Central memory CD4-positive, alpha-beta T cell (primary cell): ENCODE results near the gene PLXNA4.
"Not testable (repeated sequence)": the region's sequence is repeated elsewhere in the genome, so short reads cannot be mapped to it uniquely, and the experiment has no call there.

Experiments used
- DNase-seq: peaks from one replicate; pipeline ENCODE4 v3.0.0; 2022

Gene PLXNA4

GRCh38 chr7:132183781-132184380 is 392.4 kb downstream of the PLXNA4 start:
- DNase-seq = no peak

- DNase-seq = no peak
Measured at GRCh38 chr7:132182992-132183391, 393.3 kb downstream of the PLXNA4 start.

GRCh38 chr7:132181946-132182685 is 394.2 kb downstream of the PLXNA4 start:
- DNase-seq = no peak

- no peak for DNase-seq
Measured at GRCh38 chr7:132181371-132181770, 394.9 kb downstream of the PLXNA4 start.

GRCh38 chr7:132180481-132180880 is 395.8 kb downstream of the PLXNA4 start:
- no peak for DNase-seq

- DNase-seq = no peak
Measured at GRCh38 chr7:132179681-132180080, 396.6 kb downstream of the PLXNA4 start.

GRCh38 chr7:132179080-132179430 is 397.2 kb downstream of the PLXNA4 start:
- no peak for DNase-seq

- not testable (repeated sequence) for DNase-seq
Measured at GRCh38 chr7:132178402-132179079, 397.7 kb downstream of the PLXNA4 start.

- DNase-seq = no peak
Measured at GRCh38 chr7:132177708-132178401, 398.4 kb downstream of the PLXNA4 start.

- DNase-seq = no peak
Measured at GRCh38 chr7:132176719-132177118, 399.6 kb downstream of the PLXNA4 start.

- no peak for DNase-seq
Measured at GRCh38 chr7:132171130-132171576, 405.1 kb downstream of the PLXNA4 start.

- no peak for DNase-seq
Measured at GRCh38 chr7:132169730-132170129, 406.5 kb downstream of the PLXNA4 start.

- no peak for DNase-seq
Measured at GRCh38 chr7:132168239-132168638, 408.0 kb downstream of the PLXNA4 start.

- DNase-seq = not testable (repeated sequence)
Measured at GRCh38 chr7:132165695-132166094, 410.6 kb downstream of the PLXNA4 start.

- DNase-seq = no peak
Measured at GRCh38 chr7:132164558-132165125, 411.6 kb downstream of the PLXNA4 start.

GRCh38 chr7:132162556-132163144 is 413.6 kb downstream of the PLXNA4 start:
- DNase-seq = no peak

GRCh38 chr7:132161976-132162375 is 414.3 kb downstream of the PLXNA4 start:
- no peak for DNase-seq

- no peak for DNase-seq
Measured at GRCh38 chr7:132161533-132161915, 414.7 kb downstream of the PLXNA4 start.

GRCh38 chr7:132160611-132161532 is 415.4 kb downstream of the PLXNA4 start:
- DNase-seq = no peak

- DNase-seq = no peak
Measured at GRCh38 chr7:132158841-132159240, 417.4 kb downstream of the PLXNA4 start.

- DNase-seq = no peak
Measured at GRCh38 chr7:132158166-132158565, 418.1 kb downstream of the PLXNA4 start.
